Left ventricle myocardium inferior (tissue), 1 donor: Measurements from ENCODE around the gene WWP2. TPM values are rescaled to one million over a fixed set of nuclear protein-coding genes. Genes with fewer than 3 reads are reported as not detected.
"Not testable (repeated sequence)": the region's sequence is repeated elsewhere in the genome, so short reads cannot be mapped to it uniquely, and the experiment has no call there.

Experiments
- DNase-seq: peaks from one replicate; pipeline ENCODE4 v3.0.0-alpha.2; 2020
- H3K27ac ChIP-seq: fragments of 200-600 bp; replicated peaks from 2 replicates; pipeline ENCODE4 v1.8.0; 2021
- H3K27me3 ChIP-seq: fragments of 200-600 bp; 2 replicates; pipeline ENCODE4 v1.8.0; 2021; ENCODE audit warnings: low read depth
- H3K36me3 ChIP-seq: fragments of 200-600 bp; 2 replicates; pipeline ENCODE4 v1.8.0; 2021
- H3K4me1 ChIP-seq: fragments of 200-600 bp; 2 replicates; pipeline ENCODE4 v1.8.0; 2021
- H3K4me3 ChIP-seq: fragments of 200-600 bp; 2 replicates; pipeline ENCODE4 v1.8.0; 2021; ENCODE audit warnings: mild to moderate bottlenecking, moderate library complexity
- H3K9me3 ChIP-seq: fragments of 200-600 bp; replicated peaks from 2 replicates; pipeline ENCODE4 v1.8.0; 2021
- CTCF ChIP-seq: fragments of 200-600 bp; IDR thresholded peaks from 2 replicates; pipeline ENCODE4 v1.8.0; 2021; ENCODE audit warnings: antibody characterized with exemption, mild to moderate bottlenecking, borderline replicate concordance
- intact Hi-C: fragments of 100-400 bp; cut with micrococcal nuclease; formaldehyde crosslinking; loops from one replicate; pipeline ENCODE4 v1.11.0; 2022
- total RNA-seq: library from RNA; stranded (reverse); fragmentation: NEBNext Ultra II Directional; extraction: Animal tissue kit (Norgen Biotek cat#: 25700); gene quantifications from one replicate; pipeline ENCODE4 v1.2.1, GENCODE V29; 2021
- donor health status: DM: no; HTN: yes; CAD: no; lungs with severe emphysema.

The WWP2 gene
- total RNA-seq, 1 donor from 2014 or later: 21.3 TPM

DNA sequence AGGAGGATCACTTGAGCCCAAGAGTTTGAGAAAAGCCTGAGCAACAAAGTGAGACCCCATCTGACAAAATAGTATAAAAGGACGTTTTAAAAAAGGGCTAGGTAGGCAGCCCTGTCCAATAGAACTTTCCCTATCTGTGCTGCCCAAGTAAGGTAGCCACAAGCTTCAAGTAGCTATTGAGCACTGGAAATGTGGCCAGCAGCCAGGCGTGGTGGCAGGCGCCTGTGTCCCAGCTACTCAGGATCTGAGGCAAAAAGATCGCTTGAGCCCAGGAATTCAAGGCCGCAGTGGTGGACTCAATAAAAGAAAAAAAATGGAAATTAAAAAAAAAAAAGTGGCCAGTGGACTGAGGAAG is 34.2 kb upstream of the WWP2 start:
- TF ChIP-seq CTCF: no peak
- DNase-seq: peak; percentile 36
- peaks cover 38% of the 10 kb centered on the region for H3K4me1 ChIP-seq
- no peaks in the 10 kb centered on the region for H3K9me3 ChIP-seq
- peak overlapping the region; percentile 75 for H3K4me3 ChIP-seq
- intact Hi-C loops: no loop called here
- no peaks in the 10 kb centered on the region for H3K36me3 ChIP-seq
- no peaks in the 10 kb centered on the region for H3K27me3 ChIP-seq
- peak overlapping the region; percentile 94 for H3K27ac ChIP-seq

- peaks cover 38% of the 10 kb centered on the region for H3K4me1 ChIP-seq
- H3K27ac ChIP-seq, intact Hi-C loops, H3K27me3 ChIP-seq, H3K9me3 ChIP-seq, DNase-seq, H3K4me3 ChIP-seq, H3K36me3 ChIP-seq: not testable (repeated sequence)
Observed at GRCh38 chr16:69729030-69729429, 33.1 kb upstream of the WWP2 start.

DNA sequence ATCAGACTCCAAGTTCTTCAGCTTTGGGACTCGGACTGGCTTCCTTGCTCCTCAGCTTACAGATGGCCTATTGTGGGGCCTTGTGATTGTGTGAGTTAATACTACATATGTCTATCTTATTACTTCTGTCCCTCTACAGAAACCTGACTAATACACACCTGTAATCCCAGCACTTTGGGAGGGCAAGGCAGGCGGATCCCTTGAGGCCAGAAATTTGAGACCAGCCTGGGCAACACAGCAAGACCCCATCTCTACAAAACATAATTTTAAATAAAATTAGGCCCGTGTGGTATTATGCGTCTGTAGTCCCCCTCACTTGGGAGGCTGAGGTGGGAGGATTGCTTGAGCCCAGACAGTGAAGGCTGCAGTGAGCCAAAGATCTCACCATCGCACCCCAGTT is 30.9 kb upstream of the WWP2 start:
- H3K27me3 ChIP-seq, H3K9me3 ChIP-seq, DNase-seq, intact Hi-C loops, H3K4me3 ChIP-seq, H3K36me3 ChIP-seq, H3K27ac ChIP-seq: not testable (repeated sequence)
- H3K4me1 ChIP-seq: peaks cover 25% of the 10 kb centered on the region

- H3K27me3 ChIP-seq: no peaks in the 10 kb centered on the region
- no peak for DNase-seq
- no peak overlapping the region for H3K27ac ChIP-seq
- peaks cover 22% of the 10 kb centered on the region for H3K4me1 ChIP-seq
- no peak for TF ChIP-seq CTCF
- no peaks in the 10 kb centered on the region for H3K36me3 ChIP-seq
- intact Hi-C loops: no loop called here
- H3K4me3 ChIP-seq: no peak overlapping the region
- H3K9me3 ChIP-seq: no peaks in the 10 kb centered on the region
Observed at GRCh38 chr16:69732101-69732500, 30.0 kb upstream of the WWP2 start.

DNA sequence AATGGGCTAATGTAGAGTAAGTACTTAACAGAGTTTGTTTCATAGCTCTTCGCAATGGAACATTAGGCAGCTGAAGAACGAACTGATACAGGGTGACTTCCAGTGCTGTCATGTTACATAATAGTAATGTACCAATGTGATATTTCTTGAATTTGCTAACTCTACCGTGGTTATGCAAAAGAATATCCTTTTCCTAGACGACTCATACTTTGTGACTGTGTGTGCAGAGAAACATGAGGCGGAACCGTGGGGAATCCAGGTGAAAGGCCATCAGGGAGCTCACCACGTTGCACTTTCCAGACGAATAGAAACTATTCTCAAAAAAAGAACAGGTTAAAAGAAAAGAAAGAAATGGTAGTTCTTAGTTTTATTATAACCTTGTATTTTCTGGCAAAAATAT is 20.6 kb upstream of the WWP2 start:
- H3K27me3 ChIP-seq: no peaks in the 10 kb centered on the region
- H3K36me3 ChIP-seq: peaks cover 65% of the 10 kb centered on the region
- peaks cover 27% of the 10 kb centered on the region for H3K4me1 ChIP-seq
- H3K27ac ChIP-seq: peak overlapping the region; percentile 70
- intact Hi-C loops: no loop called here
- no peak overlapping the region for H3K4me3 ChIP-seq
- no peak for DNase-seq
- TF ChIP-seq CTCF: no peak
- no peaks in the 10 kb centered on the region for H3K9me3 ChIP-seq

GRCh38 chr16:69741951-69742904 is 19.9 kb upstream of the WWP2 start:
- TF ChIP-seq CTCF: no peak
- no peaks in the 10 kb centered on the region for H3K27me3 ChIP-seq
- no peaks in the 10 kb centered on the region for H3K9me3 ChIP-seq
- intact Hi-C loops: no loop called here
- H3K4me1 ChIP-seq: peaks cover 21% of the 10 kb centered on the region
- H3K4me3 ChIP-seq: peak overlapping the region; percentile 18
- peak; percentile 83 for DNase-seq
- peak overlapping the region; percentile 70 for H3K27ac ChIP-seq
- H3K36me3 ChIP-seq: peaks cover 72% of the 10 kb centered on the region
